Pons (tissue), 1 donor: ENCODE data around the gene CCDC97.

Experiments
- DNase-seq: peaks from one replicate; pipeline ENCODE4 v3.0.0-alpha.2; 2016; ENCODE audit warnings: low spot score

Gene CCDC97

DNA sequence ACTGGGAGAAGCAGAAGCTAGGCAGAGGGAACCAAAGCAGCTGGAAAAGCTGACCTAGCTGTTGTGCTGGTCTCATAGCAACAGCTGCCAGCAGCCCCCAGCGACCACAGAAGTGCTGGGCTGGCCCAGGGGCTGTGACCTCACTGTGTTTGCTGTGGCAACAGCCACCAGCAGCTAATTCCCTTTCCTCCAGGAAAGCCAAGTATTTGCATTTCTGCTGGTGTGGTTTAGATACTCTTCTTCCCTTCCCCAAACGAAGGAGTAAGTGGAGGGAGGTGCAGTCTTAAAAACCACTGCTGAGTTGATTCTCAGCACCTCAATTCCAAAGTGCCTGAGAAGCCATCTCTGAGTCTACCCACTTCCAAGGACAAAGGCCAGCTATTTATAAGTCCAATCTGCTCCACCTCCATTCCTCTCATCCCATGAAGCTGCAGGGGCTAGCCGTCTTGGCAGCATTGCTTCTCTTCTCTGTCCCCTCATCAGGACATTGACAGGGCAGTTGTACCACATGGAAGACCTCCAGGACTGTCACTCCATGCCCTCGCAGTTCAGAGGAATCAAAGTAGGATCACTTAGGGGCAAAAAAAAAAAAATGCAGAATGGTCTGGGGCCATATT, 11.5 kb upstream of the CCDC97 start:
- peak; percentile 23 for DNase-seq

DNA sequence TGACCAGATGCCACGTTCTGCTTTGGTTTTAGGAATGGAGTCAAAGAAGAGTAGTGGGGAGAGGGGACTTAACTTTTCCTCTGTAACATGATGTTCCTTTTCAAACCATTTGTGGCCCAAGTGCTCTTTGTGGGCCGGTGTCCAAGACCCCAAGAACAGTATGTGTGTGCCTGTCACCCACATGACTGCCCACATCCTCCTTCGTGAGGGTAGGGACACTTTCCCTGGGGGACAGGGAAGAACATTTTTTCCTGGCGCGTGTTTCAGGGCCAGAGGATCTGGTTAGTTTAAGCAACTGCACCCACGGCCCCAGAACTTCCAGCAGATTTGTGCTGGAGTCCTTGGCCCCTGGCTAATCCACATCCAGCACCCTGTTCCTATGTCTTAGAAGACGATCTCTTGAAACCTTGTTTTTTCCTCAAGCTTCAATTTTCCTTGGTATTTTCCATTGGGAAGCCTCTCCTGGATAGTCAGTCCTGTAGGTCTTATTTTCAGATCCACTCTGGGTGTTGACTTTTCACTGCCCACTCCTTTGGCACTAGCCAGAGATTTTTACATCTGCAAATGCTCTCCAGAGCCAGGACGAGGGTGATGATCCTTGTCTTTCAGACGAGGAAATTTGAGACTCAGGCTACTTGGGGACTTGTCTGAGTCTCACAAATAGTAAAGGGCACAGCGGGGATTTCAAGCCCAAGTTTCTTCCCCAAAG, 10.8 kb upstream of the CCDC97 start:
- no peak for DNase-seq

DNA sequence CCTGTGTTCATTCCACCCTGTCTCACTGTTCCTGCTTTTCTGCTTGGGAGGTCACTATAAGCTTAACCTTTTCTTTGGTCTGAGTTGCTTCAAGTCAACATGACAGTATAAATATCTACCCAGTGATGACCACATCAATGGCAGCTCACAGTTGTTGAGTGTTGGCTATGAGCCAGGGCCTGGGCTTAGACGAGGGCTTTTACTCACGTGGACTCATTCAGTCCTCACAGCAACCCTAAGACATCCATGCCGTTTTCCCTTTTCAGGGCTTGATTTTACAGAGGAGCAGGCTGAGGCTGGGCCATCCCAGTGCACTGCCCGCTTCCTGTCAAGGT, 10.2 kb upstream of the CCDC97 start:
- DNase-seq, result peak; percentile 40

DNA sequence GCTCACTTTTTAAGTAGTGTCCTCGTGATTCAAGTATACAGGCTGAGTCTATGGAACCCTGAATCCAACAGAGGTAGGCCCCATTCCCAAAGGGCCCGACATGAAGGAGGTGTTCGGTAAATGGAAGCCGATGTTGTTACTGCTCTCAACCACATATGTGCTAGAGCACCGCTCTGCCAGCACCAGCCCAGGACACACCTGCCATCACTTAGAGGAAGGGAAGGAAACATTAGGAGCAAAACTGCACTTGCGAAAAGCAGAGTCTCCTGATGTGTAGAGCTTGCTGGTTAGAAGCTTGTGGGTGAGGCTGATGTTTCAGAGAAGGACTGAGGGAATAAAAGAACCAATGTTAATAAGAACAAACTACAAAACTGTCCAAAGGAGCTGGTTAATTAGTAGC, 9.4 kb upstream of the CCDC97 start:
- DNase-seq, result no peak

DNA sequence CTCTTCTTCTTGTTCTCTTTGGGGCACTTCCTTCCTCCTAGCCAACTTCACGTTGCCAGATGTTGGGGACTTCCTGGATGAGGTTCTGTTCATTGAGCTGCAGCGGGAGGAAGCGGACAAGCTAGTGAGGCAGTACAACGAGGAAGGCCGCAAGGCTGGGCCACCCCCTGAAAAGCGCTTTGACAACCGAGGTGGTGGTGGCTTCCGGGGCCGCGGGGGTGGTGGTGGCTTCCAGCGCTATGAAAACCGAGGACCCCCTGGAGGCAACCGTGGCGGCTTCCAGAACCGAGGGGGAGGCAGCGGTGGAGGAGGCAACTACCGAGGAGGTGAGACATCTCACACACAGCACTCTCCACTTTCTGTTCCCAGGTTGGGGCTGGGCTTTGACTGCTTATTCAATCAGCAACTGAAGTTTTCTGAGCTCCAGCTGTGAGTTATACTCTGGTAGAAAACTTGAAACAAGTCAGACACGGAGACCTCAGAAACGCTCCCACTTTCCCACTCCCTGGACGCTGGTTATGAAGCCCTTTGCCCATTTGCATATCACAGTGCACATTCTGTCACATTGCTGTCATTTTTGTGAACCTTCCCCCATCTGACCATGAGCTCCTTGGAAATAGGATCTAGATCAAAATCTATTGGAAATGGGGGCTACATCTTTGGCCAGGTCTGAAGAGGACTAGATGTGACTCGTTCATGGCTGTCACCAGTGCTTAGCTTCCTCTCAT, 7.2 kb upstream of the CCDC97 start:
- DNase-seq, result no peak

DNA sequence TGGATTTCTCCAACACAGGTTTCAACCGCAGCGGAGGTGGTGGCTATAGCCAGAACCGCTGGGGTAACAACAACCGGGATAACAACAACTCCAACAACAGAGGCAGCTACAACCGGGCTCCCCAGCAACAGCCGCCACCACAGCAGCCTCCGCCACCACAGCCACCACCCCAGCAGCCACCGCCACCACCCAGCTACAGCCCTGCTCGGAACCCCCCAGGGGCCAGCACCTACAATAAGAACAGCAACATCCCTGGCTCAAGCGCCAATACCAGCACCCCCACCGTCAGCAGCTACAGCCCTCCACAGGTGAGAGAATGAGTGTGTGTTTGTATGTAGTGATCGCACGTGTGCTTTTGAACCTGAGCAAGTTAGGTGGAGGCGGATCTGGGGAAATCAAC, 6.0 kb upstream of the CCDC97 start:
- DNase-seq, result no peak

DNA sequence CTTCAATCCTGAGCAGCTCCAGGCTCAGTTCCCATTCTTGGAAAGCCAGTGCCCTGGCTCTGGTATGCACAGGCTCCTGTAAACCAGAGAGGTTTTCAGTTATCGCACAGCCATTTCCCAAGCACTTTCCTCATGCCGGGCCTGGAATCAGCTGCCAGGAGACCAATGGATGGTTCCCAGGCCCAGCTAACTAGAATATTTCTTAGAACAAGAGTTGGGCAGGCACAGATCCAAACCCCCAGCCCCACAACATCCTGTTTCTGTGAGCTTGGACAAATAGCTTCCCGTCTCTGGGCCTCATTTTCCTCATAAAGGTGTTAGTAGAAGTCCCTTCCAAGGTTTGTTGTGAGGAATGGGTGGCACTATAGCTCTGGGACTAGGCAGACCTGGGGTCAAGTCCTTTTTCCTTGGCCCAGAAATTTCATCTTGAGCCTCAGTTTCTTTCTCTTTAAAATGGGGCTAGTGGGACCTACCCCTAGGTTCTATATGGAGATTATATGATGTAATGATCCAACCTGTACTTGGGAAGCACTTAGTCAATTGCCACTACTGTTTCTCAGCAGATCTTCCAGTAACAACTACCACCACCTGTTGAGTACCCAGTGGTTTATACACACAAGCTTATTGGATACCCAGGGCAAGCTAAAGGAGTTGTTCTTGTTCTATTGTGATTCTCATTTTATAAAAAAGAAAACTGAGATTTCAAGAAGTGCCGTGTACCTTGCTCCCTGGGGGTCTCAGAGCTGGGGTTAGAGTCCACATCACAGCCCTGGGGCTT, 5.1 kb upstream of the CCDC97 start:
- DNase-seq, result no peak

DNA sequence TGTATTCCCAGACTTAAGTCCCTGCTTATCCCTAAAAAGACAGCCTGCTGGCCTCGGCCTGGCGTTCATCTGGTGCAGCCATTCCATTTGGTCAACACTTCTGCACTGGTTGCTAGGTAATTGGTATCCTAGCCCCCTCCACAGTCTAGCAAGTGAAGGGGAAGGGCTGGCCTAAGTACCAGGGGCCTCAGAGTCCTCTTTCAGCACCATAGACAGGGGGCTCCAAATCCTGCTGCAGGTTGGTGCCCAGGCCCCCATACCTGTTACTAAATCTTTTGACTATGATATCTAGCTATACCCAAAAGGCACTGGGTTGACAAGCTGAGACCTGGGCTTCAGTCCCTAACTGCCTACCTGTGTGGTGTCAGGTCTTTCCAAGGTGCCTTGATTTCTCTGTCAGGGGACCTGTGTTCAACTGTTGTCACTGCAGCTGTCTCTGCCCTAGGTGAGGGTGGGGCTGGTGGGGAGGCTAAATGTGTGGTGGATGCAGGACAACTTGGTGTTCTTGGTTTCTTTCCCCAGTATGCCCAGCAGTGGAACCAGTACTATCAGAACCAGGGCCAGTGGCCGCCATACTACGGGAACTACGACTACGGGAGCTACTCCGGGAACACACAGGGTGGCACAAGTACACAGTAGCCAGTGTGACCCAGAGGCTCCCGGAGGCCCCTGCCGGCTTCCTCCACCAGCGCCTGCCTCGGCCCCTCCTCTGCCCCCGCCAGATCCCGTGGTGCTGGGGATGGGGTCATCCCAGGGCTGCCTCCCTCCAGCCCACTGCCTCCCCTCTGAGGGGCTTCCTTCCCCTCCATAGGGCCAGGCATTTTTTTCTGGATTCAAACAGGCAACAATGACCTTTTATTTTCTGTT, 3.8 kb upstream of the CCDC97 start:
- no peak for DNase-seq

DNA sequence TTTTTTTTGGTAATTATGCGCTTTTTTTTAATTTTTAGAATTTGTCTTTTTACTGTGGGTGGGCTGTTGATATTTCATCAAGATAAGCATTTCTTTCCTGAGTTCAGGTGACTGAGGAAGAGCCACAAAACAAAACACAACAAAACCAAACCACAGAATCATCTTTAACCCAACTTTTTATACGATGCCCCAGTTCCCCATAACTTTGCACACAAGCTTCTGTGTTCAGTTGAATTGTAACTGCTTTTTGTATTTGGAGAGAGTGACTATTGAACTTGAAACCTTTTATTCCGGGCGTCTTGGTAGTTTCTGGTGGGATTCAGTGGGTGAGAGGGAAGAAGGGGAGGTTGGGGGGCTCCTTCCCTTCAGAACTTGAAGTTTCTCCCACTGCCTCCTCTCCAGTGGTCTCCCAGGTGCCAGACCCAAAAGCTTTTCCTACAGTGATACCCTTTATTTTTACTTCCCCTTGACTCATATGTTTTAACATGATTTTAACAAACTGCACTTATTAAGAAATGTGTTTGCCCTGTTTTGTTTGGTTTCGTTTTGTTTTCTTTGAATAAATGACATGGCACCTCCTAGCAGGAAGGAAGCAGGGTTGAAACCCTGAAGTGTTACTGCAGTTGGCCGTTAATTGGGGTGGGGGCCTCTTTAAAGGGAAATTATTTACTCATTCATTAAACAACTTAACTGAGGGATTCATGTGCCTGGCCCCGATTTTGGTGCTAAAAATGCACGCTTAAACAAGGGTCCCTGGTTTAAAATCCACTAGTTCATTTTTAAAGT, 2.7 kb upstream of the CCDC97 start:
- DNase-seq, result no peak

DNA sequence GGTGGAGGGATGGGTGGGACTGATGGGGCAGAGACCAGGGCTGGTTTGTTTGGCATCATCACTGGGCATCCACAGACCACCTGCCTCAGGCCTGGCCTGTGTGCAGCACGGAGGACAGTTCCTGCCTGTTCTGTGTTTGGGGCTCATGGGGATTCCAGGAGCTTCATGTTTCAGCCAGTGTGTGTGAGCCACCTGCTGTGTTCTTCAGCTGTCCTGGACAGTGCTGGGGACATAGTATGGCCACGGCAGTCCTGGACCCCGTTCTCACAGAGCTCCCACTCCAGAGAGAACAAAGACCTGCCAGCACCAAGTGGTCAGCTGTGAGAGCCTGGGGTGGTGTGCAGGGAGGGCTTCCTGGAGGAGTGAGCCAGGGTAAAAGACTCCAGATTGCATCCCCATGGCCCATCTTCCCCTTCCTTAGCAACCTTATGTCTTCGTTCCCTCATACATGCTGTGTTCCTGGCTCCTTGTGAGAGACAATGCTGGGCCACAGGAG, 2.0 kb upstream of the CCDC97 start:
- no peak for DNase-seq

DNA sequence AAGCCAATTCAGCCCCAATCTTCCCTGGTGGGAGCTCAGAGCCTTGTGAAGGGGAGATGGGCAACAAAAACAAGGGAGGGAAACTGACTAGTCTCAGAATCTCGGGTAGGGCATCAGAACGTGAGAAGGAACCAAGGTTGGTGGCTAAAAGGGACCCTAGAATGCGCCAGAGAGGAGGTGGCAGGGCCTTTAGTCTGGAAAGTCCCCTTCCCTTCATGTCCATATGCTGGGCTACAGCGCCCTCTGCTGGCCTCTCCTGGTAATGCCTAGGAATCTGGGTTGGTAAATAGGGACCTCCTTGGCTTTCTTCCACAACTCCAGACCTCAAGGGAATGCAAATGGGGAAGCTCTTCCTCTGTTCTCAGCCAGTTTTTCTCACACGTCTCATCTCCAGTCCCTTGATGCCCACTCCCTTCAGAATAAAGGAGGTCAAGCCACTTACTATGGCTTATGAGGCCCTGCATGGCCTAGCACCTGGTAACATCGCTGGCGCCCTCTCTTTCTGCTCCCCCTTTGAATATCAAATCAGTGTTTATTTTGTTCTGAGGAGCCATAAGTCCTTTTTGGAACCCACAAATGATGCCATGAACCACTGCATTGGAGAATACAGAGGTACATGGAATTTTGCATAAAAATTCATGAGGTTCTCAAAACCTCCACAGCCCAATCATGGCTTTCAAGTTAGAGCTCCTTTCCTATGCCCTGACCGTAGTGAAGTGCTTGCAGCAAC, 1.4 kb upstream of the CCDC97 start:
- peak; percentile 95 for DNase-seq

DNA sequence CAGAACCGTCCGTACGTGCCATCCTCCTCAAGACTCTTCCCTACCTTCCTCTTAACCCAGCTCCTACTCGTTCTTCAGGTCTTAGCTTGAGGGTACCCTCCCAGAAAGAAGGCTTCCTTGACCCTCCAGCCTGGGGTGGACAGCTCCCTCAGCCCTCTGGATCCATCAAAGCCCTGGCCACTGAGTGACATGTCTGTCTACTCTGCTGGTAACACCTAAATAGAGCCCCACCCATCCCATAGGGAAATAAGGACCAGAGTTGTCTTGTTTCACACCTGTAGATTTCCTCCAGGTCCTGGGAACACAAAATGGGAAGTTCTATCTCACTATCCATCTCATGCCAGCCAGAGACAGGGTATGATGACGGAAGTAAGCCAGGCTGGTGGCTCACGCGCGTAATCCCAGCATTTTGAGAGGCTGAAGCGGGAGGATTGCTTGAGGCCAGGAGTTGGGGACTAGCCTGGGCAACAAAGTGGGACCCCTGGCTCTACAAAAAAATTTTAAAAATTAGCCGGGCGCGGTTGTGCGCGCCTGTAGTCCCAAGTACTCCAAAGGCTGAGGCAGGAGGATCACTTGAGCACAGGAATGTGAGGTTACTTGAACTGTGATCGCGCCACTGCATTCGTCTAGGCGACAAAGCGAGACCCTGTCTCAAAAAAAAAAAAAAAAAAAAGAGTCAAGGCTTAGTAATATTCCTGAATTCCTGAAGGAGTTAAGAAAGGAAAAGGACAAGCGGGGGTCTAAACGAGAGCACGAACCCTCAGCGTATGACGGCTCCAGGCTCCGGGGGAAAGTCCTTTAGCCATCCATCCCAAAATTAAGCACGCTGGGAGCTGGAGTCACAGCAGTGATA, 566 bp upstream of the CCDC97 start:
- peak; percentile 47 for DNase-seq

DNA sequence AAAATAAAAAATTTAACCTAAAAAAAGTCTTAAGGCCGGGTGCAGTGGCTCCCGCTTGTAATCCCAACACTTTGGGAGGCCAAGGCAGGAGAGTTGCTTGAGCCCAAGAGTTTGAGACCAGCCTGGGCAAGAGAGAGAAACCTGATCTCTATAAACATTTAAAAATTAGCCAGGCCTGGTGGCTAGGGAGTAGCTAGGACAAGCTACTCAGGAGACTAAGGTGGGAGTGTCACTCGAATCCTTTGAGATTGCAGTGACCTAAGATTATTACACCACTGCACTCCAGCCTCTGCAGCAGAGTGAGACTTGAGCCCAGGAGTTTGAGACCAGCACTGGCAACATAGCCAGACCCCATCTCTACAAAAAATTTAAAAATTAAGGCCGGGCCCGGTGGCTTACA, 1.1 kb downstream of the CCDC97 start:
- no peak for DNase-seq

DNA sequence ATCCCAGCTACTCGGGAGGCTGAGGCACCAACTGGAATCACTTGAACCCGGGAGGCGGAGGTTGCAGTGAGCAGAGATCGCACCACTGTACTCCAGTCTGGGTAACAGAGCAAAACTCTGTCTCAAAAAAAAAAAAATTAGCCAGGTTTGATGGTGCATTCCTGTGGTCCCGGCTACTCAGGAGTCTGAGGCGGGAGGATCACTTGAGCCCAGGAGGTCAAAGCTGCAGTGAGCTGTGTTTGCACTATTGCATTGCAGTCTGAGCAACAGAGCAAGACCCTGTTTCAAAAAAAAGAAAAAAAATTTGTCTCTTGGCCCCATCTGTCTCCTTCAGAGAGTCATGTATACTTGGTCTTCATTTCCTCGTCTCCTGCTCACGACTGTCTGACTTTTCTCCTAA, 1.6 kb downstream of the CCDC97 start:
- DNase-seq, result no peak

DNA sequence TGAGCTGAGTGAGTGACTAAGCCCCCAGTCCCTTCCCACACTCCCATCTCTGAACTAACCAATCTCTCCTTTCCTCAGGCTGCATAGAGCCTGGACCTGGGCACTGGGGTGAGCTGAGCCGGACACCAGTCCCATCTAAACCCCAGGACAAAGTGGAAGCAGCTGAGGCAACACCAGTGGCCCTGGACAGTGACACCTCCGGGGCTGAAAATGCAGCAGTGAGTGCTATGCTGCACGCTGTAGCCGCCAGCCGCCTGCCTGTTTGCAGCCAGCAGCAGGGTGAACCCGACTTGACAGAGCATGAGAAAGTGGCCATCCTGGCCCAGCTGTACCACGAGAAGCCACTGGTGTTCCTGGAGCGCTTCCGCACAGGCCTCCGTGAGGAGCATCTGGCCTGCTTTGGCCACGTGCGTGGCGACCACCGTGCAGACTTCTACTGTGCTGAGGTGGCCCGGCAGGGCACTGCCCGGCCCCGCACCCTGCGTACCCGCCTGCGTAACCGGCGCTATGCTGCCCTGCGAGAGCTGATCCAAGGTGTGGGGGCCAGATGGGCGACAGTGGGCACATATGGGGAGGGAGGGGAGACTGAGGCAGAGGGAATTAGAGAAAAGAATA, 6.4 kb downstream of the CCDC97 start:
- no peak for DNase-seq

DNA sequence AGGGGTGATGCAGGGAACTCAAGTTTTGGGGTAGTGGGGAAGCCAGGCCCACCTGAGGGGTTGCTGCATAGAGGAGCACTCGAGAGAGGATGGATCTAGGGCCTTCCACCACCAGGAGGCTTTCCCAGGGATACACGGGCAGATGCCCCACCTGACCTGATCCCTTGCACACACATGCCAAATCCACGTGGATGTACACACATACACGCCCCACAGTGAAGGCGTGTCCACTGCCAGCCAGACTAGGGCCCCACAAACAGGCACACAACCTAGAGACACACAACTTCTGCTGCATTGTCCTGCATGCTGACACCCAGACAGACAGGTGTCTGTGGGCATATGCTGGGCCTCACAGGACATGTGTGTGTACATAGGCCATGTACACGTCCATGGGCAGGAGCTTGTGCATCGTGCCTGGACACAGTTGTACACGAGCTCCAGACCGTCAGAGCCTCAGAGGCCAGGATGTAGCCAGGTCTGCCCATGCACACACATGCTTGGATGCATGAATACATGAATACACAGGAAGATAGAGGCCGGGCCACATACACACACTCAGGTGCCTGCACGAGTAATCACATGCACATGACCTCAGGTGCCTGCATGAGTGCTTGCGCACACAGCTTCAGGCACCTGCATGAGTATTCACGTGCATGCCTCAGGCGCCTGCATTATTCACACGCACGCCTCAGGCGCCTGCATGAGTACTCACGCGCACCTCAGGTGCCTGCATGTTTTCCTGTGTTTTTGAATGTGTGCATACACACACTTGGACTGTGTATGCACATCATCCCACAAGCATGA, 8.9 kb downstream of the CCDC97 start:
- DNase-seq, result no peak

DNA sequence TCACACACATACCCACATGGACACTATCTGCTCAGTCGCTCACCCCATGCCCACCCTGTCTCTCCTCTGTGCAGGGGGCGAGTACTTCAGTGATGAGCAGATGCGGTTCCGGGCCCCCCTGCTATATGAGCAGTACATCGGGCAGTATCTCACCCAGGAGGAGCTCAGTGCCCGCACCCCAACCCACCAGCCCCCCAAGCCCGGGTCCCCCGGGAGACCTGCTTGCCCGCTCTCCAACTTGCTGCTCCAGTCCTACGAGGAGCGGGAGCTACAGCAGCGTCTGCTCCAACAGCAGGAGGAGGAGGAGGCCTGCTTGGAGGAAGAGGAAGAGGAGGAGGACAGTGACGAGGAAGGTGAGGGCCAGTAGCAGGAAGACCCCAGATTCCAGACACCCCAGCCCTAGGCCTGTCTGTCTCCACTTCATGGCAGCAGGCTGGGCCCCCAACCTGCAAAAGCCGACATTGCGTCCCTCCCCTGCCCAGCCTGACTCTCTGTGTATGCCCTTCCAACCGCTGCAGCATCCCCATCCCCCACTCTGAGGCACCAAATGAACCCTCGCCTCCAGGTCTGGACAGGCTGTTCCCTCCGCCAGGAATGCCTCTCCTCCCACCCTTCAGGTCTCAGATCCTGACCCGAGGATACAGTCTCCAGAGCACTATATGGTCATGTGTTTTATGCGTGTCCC, 9.7 kb downstream of the CCDC97 start:
- no peak for DNase-seq
